ENCODE results near the gene TMPRSS2. TPM values are rescaled to one million over a fixed set of nuclear protein-coding genes. Genes with fewer than 3 reads are reported as not detected.

The TMPRSS2 gene
- total RNA-seq, 1 donor from 2014 or later = 0.84 TPM

GRCh38 chr21:41458121-41458520 is 49.8 kb downstream of the TMPRSS2 start:
- H3K27ac ChIP-seq (ENCODE audit: low read depth, low read length) = no peak overlapping the region
- Mint-ChIP-seq H3K36me3 (ENCODE audit: low read depth, unreplicated experiment) (peaks cover 27% of the 10 kb centered on the region), H3K27ac (ENCODE audit: unreplicated experiment) (peak overlapping the region; percentile 13), H3K9me3 (ENCODE audit: unreplicated experiment) (no peaks in the 10 kb centered on the region), H3K27me3 (ENCODE audit: low read depth, unreplicated experiment) (no peaks in the 10 kb centered on the region), H3K4me3 (ENCODE audit: unreplicated experiment) (no peak overlapping the region), H3K4me1 (ENCODE audit: low read depth, unreplicated experiment) (peaks cover 33% of the 10 kb centered on the region)
- no peak for DNase-seq (ENCODE audit: low read depth)
- H3K4me3 ChIP-seq (ENCODE audit: insufficient read depth, low read depth, low read length) = no peak overlapping the region
- no peaks in the 10 kb centered on the region for H3K79me2 ChIP-seq (ENCODE audit: insufficient read depth, low read length)
- no peaks in the 10 kb centered on the region for H4K20me1 ChIP-seq (ENCODE audit: insufficient read depth, low read length)
- no peak overlapping the region for H3K9ac ChIP-seq (ENCODE audit: low read length)
- no peaks in the 10 kb centered on the region for H3K27me3 ChIP-seq (ENCODE audit: insufficient read depth, low read length)
- H3K4me2 ChIP-seq (ENCODE audit: low read length) = no peak overlapping the region
- no peaks in the 10 kb centered on the region for H3K9me3 ChIP-seq (ENCODE audit: insufficient read depth, low read depth, low read length)
- H3K4me1 ChIP-seq (ENCODE audit: insufficient read depth, low read length) = no peaks in the 10 kb centered on the region
- no peak for FAIRE-seq
- TF ChIP-seq EZH2 (IDR thresholded peaks at IDR 0.05; ENCODE audit: insufficient read depth, low read length) = no peak
- TF ChIP-seq CTCF (IDR thresholded peaks at IDR 0.05; ENCODE audit: insufficient read depth, low read depth, low read length) = no peak
- no peak overlapping the region for H2AFZ ChIP-seq (ENCODE audit: low read depth, low read length)
- no peaks in the 10 kb centered on the region for H3K36me3 ChIP-seq (ENCODE audit: insufficient read depth, low read length)

- Histone ChIP-seq H3K79me2 (ENCODE audit: insufficient read depth, low read length) (no peaks in the 10 kb centered on the region), H3K27me3 (ENCODE audit: insufficient read depth, low read length) (no peaks in the 10 kb centered on the region), H2AFZ (ENCODE audit: low read depth, low read length) (no peak overlapping the region), H3K27ac (ENCODE audit: low read depth, low read length) (no peak overlapping the region), H3K4me2 (ENCODE audit: low read length) (no peak overlapping the region), H3K4me1 (ENCODE audit: insufficient read depth, low read length) (no peaks in the 10 kb centered on the region), H4K20me1 (ENCODE audit: insufficient read depth, low read length) (no peaks in the 10 kb centered on the region), H3K36me3 (ENCODE audit: insufficient read depth, low read length) (no peaks in the 10 kb centered on the region), H3K9me3 (ENCODE audit: insufficient read depth, low read depth, low read length) (no peaks in the 10 kb centered on the region), H3K9ac (ENCODE audit: low read length) (no peak overlapping the region), H3K4me3 (ENCODE audit: insufficient read depth, low read depth, low read length) (no peak overlapping the region)
- no peaks in the 10 kb centered on the region for H3K9me3 Mint-ChIP-seq (ENCODE audit: unreplicated experiment)
- no peak overlapping the region for H3K4me3 Mint-ChIP-seq (ENCODE audit: unreplicated experiment)
- no peaks in the 10 kb centered on the region for H3K27me3 Mint-ChIP-seq (ENCODE audit: low read depth, unreplicated experiment)
- FAIRE-seq = no peak
- TF ChIP-seq EZH2 (IDR thresholded peaks at IDR 0.05; ENCODE audit: insufficient read depth, low read length) (no peak), CTCF (IDR thresholded peaks at IDR 0.05; ENCODE audit: insufficient read depth, low read depth, low read length) (no peak)
- no peak overlapping the region for H3K27ac Mint-ChIP-seq (ENCODE audit: unreplicated experiment)
- no peak for DNase-seq (ENCODE audit: low read depth)
- H3K4me1 Mint-ChIP-seq (ENCODE audit: low read depth, unreplicated experiment) = peaks cover 15% of the 10 kb centered on the region
- peaks cover 36% of the 10 kb centered on the region for H3K36me3 Mint-ChIP-seq (ENCODE audit: low read depth, unreplicated experiment)
Measured at GRCh38 chr21:41453761-41454160, 54.2 kb downstream of the TMPRSS2 start.

GRCh38 chr21:41453198-41453597 is 54.8 kb downstream of the TMPRSS2 start:
- Histone ChIP-seq H3K9me3 (ENCODE audit: insufficient read depth, low read depth, low read length) (no peaks in the 10 kb centered on the region), H3K79me2 (ENCODE audit: insufficient read depth, low read length) (no peaks in the 10 kb centered on the region), H3K4me1 (ENCODE audit: insufficient read depth, low read length) (no peaks in the 10 kb centered on the region), H3K4me3 (ENCODE audit: insufficient read depth, low read depth, low read length) (no peak overlapping the region), H3K4me2 (ENCODE audit: low read length) (no peak overlapping the region), H3K27ac (ENCODE audit: low read depth, low read length) (no peak overlapping the region), H3K9ac (ENCODE audit: low read length) (no peak overlapping the region), H2AFZ (ENCODE audit: low read depth, low read length) (no peak overlapping the region), H3K27me3 (ENCODE audit: insufficient read depth, low read length) (no peaks in the 10 kb centered on the region), H3K36me3 (ENCODE audit: insufficient read depth, low read length) (no peaks in the 10 kb centered on the region), H4K20me1 (ENCODE audit: insufficient read depth, low read length) (no peaks in the 10 kb centered on the region)
- no peak for DNase-seq (ENCODE audit: low read depth)
- peaks cover 35% of the 10 kb centered on the region for H3K36me3 Mint-ChIP-seq (ENCODE audit: low read depth, unreplicated experiment)
- H3K27me3 Mint-ChIP-seq (ENCODE audit: low read depth, unreplicated experiment) = no peaks in the 10 kb centered on the region
- H3K4me1 Mint-ChIP-seq (ENCODE audit: low read depth, unreplicated experiment) = peaks cover 13% of the 10 kb centered on the region
- no peak overlapping the region for H3K27ac Mint-ChIP-seq (ENCODE audit: unreplicated experiment)
- FAIRE-seq = no peak
- no peaks in the 10 kb centered on the region for H3K9me3 Mint-ChIP-seq (ENCODE audit: unreplicated experiment)
- TF ChIP-seq CTCF (IDR thresholded peaks at IDR 0.05; ENCODE audit: insufficient read depth, low read depth, low read length) = no peak
- TF ChIP-seq EZH2 (IDR thresholded peaks at IDR 0.05; ENCODE audit: insufficient read depth, low read length) = no peak
- no peak overlapping the region for H3K4me3 Mint-ChIP-seq (ENCODE audit: unreplicated experiment)
